ENCODE measurements around the gene RAB3C. TPM values are rescaled to one million over a fixed set of nuclear protein-coding genes. Genes with fewer than 3 reads are reported as not detected.

Gene RAB3C
- total and polyA plus RNA-seq, 9 donors, result 0.11 to 17.2 (median 2.7) TPM

GRCh38 chr5:58787987-58788386 lies 205.1 kb downstream of the RAB3C start:
- Histone ChIP-seq H3K27me3 (no peaks in the 10 kb centered on the region), H3K27ac (no peak overlapping the region), H3K4me1 (ENCODE audit: insufficient read depth) (no peaks in the 10 kb centered on the region), H3K9me3 (no peaks in the 10 kb centered on the region), H3K36me3 (no peaks in the 10 kb centered on the region), H3K4me3 (no peak overlapping the region)
- TF ChIP-seq CTCF (IDR thresholded peaks at IDR 0.05) (no peak), EP300 (IDR thresholded peaks at IDR 0.05) (no peak), POLR2A (IDR thresholded peaks at IDR 0.05) (no peak)
- intact Hi-C loops (cut with DNase I), result no loop called here
- whole genome bisulfite sequencing, 3 donors, result 30 to 32% (median 30%) methylated on average over 3 of the region's 3 CpGs
- DNase-seq, result no peak

GRCh38 chr5:58793888-58794657 lies 211.2 kb downstream of the RAB3C start:
- Histone ChIP-seq H3K27me3 (no peaks in the 10 kb centered on the region), H3K4me1 (ENCODE audit: insufficient read depth) (no peaks in the 10 kb centered on the region), H3K36me3 (no peaks in the 10 kb centered on the region), H3K4me3 (no peak overlapping the region), H3K9me3 (no peaks in the 10 kb centered on the region), H3K27ac (no peak overlapping the region)
- TF ChIP-seq CTCF (IDR thresholded peaks at IDR 0.05) (no peak), POLR2A (IDR thresholded peaks at IDR 0.05) (no peak), EP300 (IDR thresholded peaks at IDR 0.05) (no peak)
- intact Hi-C loops (cut with DNase I), result no loop called here
- no peak for DNase-seq
- WGBS, 3 donors, result 26 to 43% (median 34%) methylated on average over 4 of the region's 4 CpGs

GRCh38 chr5:58794875-58795274 lies 212.0 kb downstream of the RAB3C start:
- intact Hi-C loops (cut with DNase I), result no loop called here
- Histone ChIP-seq H3K36me3 (no peaks in the 10 kb centered on the region), H3K27ac (no peak overlapping the region), H3K4me1 (ENCODE audit: insufficient read depth) (no peaks in the 10 kb centered on the region), H3K9me3 (no peaks in the 10 kb centered on the region), H3K27me3 (no peaks in the 10 kb centered on the region), H3K4me3 (no peak overlapping the region)
- no peak for DNase-seq
- WGBS, 3 donors, result 89 to 97% (median 92%) methylated on average over 4 of the region's 4 CpGs
- TF ChIP-seq EP300 (IDR thresholded peaks at IDR 0.05) (no peak), CTCF (IDR thresholded peaks at IDR 0.05) (no peak), POLR2A (IDR thresholded peaks at IDR 0.05) (no peak)

- no peak for TF ChIP-seq EP300 (IDR thresholded peaks at IDR 0.05)
- TF ChIP-seq CTCF (IDR thresholded peaks at IDR 0.05), result no peak
- TF ChIP-seq POLR2A (IDR thresholded peaks at IDR 0.05), result no peak
- DNase-seq, result no peak
- no peaks in the 10 kb centered on the region for H3K4me1 ChIP-seq (ENCODE audit: insufficient read depth)
Observed at GRCh38 chr5:58795327-58795726, 212.5 kb downstream of the RAB3C start.

More at GRCh38 chr5:58795327-58795726, 212.5 kb downstream of the RAB3C start:
- Histone ChIP-seq H3K36me3 (no peaks in the 10 kb centered on the region), H3K9me3 (no peaks in the 10 kb centered on the region), H3K27ac (no peak overlapping the region), H3K4me3 (no peak overlapping the region), H3K27me3 (no peaks in the 10 kb centered on the region)
- intact Hi-C loops (cut with DNase I), result no loop called here
